ENCODE measurements around the gene WDR45B.
"Not testable (repeated sequence)": the region's sequence is repeated elsewhere in the genome, so short reads cannot be mapped to it uniquely, and the experiment has no call there.

The WDR45B gene

DNA sequence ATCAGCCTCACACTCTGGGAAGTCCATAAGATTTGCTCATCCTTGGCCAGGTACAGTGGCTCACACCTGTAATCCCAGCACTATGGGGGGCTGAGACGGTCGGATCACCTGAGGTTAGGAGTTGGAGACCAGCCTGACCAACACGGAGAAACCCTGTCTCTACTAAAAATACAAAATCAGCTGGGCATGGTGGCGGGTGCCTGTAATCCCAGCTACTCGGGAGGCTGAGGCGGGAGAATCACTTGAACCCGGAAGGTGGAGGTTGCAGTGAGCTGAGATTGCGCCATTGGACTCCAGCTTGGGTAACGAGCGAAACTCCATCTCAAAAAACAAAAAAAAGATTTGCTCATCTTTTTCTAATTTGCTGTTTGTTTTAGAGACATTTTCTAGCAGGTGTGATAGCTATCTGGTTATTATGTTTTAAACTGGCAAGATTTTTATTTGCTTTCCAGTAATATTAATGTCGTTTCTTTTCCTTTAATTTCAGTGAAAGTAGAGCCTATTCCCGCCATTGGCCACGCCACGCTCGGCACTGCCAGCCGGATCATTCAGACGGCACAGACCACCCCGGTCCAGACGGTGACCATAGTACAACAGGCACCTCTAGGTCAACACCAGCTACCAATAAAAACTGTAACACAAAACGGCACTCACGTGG, 61.5 kb downstream of the WDR45B start:
- DNase-seq (ENCODE audit: low spot score) (no peak), FAIRE-seq (no peak)

DNA sequence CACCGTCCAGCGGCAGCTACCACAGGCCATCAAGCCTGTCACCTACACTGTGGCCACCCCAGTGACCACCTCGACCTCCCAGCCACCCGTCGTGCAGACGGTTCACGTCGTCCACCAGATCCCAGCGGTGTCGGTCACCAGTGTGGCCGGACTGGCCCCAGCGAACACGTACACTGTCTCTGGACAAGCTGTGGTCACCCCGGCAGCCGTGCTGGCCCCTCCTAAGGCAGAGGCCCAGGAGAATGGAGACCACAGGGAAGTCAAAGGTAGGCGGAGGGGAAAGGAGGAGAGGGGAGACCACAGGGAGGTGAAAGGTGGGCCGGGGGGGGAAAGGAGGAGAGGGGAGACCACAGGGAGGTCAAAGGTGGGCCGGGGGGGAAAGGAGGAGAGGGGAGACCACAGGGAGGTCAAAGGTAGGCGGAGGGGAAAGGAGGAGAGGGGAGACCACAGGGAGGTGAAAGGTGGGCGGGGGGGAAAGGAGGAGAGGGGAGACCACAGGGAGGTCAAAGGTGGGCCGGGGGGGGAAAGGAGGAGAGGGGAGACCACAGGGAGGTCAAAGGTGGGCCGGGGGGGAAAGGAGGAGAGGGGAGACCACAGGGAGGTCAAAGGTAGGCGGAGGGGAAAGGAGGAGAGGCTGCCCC, 62.2 kb downstream of the WDR45B start:
- not testable (repeated sequence) for DNase-seq (ENCODE audit: low spot score); FAIRE-seq

DNA sequence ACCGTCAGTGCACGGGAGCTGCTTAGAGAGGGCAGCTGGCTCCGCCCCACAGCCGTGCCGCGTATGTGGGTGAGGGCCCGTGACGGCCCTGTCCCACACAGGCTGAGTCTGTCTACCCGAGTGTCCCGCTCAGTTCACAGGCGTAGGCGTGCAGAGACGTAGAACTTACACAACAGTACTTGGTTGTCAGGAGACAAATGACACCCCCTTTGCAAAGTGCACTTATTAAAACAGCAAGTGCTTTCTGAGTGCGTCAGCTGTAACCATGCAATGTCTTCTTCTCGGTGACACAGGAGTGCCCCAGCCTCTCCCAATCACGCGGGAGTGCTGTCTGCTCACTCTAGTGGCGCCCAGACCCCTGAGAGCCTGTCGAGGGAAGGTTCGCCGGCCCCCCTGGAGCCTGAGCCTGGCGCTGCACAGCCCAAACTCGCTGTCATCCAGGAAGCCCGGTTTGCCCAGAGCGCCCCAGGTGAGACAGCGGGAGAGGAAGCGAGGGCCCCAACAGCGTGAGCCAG, 64.5 kb downstream of the WDR45B start:
- FAIRE-seq (no peak), DNase-seq (ENCODE audit: low spot score) (no peak)

GRCh38 chr17:82582709-82583108, 65.5 kb downstream of the WDR45B start:
- FAIRE-seq (no peak), DNase-seq (ENCODE audit: low spot score) (no peak)

DNA sequence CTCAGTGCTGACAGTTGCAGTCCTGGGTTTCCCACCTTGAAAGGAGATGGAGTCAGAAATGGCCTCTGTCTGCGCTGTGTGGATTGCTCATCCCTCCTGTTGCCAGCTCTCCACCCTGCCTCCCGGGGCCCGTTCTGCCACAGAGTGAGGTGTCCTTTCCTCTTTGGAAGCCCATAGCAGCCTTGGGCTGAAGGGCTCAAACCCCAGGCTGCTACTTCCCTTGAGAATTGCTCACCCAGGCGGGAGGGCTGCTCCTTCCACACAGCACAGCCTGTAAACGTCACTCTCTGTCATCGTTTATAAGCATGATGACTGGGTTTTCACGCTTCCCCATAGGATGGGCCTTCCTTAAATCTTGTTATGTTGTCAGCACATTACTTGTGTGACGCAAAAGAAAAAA, 66.0 kb downstream of the WDR45B start:
- DNase-seq (ENCODE audit: low spot score) (no peak), FAIRE-seq (no peak)

DNA sequence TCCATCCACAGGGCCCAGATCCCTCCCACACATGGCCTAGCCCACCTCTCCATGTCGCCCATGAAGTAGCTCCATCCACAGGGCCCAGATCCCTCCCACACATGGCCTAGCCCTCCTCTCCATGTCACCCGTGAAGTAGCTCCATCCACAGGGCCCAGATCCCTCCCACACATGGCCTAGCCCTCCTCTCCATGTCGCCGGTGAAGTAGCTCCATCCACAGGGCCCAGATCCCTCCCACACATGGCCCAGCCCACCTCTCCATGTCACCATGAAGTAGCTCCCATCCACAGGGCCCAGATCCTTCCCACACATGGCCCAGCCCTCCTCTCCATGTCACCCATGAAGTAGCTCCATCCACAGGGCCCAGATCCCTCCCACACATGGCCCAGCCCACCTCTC, 68.3 kb downstream of the WDR45B start:
- not testable (repeated sequence) for FAIRE-seq

DNA sequence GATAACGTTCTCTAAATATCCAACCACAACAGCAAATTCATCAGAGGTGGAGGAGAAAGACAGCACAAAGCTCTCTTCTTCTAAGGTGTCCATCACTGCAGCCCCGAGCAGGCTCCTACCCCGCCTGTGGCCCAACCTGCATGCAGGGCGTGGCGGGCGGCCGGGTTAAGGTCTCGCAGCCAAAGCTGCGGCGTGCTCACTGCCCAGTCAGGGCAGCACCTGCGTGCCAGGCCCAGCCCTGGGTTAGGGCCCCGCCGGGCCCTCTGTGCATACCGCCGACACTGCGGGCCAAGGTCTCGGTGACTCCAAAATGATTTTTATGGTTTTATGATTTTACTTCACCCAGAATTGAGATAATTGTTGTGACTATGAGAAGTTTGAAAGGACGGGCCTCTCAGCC, 70.9 kb downstream of the WDR45B start:
- no peak for DNase-seq (ENCODE audit: low spot score)
- FAIRE-seq = no peak

More for the DNA sequence above, 68.3 kb downstream of the WDR45B start:
- not testable (repeated sequence) for DNase-seq (ENCODE audit: low spot score)

- DNase-seq (ENCODE audit: low spot score); FAIRE-seq: not testable (repeated sequence)
Measured at GRCh38 chr17:82575581-82576221, 72.5 kb downstream of the WDR45B start.

- DNase-seq (ENCODE audit: low spot score) (no peak), FAIRE-seq (no peak)
Measured at GRCh38 chr17:82574041-82574440, 74.2 kb downstream of the WDR45B start.

DNA sequence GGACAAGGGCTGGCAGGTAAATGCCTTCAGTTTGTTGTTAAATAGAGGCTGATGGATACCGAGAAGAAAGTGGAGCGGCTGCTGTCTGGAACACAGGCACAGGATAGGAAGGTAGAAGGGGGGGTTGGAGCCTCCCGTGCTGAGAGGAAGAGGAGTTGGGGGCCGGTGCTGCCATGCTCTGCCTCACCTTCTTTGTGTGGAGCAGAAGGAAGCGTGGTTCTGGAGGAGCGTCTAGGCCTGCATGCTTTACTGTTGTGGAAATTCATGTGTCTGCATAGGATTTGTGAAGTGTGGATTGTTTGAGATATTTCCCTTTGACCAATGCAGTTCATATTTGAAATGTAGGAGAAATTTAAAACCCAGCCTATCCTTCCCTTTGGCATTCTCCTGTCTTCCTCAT, 76.4 kb downstream of the WDR45B start:
- no peak for DNase-seq (ENCODE audit: low spot score)
- FAIRE-seq = no peak

DNA sequence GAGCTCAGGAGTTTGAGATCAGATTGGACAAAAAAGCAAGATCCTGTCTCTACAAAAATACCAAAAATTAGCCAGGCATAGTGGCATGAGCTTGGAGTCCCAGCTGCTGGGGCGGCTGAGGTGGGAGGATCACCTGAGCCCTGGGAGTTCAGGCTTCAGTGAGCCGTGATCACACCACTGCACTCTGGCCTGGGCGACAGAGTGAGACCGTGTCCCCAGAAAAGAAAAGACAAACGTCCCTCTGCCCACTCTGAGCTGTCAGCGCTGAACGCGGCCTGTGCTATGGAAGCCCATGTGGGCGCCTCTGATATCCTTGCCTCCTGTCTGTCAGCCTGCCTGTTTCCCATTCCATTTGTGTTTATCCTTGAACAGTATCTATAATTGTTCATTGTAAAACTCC, 78.0 kb downstream of the WDR45B start:
- FAIRE-seq (no peak), DNase-seq (ENCODE audit: low spot score) (no peak)

GRCh38 chr17:82569621-82570020, 78.6 kb downstream of the WDR45B start:
- DNase-seq (ENCODE audit: low spot score) = no peak
- FAIRE-seq = no peak

DNA sequence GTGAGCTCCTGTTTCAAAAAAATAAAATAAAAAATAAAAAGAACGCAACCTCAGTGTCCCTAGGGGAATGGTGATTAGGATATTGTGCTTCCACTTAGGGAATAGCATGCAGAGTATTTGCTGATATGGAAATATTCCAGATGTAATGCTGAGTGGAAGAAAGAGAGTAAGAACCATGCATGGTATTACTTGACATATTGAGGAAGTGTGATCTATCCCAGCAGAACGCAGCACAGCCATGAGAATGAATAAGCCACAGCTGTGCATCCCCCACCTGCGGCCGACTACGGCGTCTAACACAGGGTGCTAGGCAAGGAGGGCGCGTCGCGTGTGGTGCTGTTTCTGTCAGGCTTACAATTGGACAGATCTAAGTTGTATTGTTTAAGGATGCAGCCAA, 79.2 kb downstream of the WDR45B start:
- no peak for DNase-seq (ENCODE audit: low spot score)
- FAIRE-seq = no peak

GRCh38 chr17:82567286-82567685, 81.0 kb downstream of the WDR45B start:
- no peak for FAIRE-seq
- no peak for DNase-seq (ENCODE audit: low spot score)

GRCh38 chr17:82566129-82566960, 81.9 kb downstream of the WDR45B start:
- FAIRE-seq (no peak), DNase-seq (ENCODE audit: low spot score) (no peak)

DNA sequence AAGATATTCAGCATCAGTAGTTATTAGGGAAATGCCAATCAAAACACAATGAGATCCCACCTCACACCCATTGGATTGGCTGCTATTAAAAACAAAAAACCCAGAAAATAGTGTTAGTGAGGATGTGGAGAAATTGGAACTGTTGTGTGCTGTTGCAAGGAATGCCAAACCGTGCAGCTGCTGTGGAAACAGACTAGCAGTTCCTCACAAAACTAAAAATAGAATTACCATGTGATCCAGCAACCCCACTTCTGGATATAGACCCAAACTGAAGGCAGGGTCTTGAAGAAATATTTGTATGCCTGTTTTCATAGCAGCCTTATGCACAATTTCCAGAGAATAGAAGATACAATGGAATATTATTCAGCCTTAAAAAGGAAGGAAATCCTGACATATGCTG, 82.7 kb downstream of the WDR45B start:
- FAIRE-seq = no peak
- no peak for DNase-seq (ENCODE audit: low spot score)
